ENCODE data around the gene PRKCH.

PRKCH gene

GRCh38 chr14:61331992-61332657 is 10.7 kb downstream of the PRKCH start:
- in situ Hi-C loops (cut with HindIII; ENCODE audit: low sequenced_read_pairs) = no loop called here
- no peak overlapping the region for H3K4me3 ChIP-seq (ENCODE audit: low read depth, low read length)
- no peak for TF ChIP-seq CTCF (IDR thresholded peaks at IDR 0.05; ENCODE audit: low read depth, low read length, missing control alignments)
- DNase-seq (ENCODE audit: low read depth) = no peak

- in situ Hi-C loops (cut with HindIII; ENCODE audit: low sequenced_read_pairs) = no loop called here
- no peak for TF ChIP-seq CTCF (IDR thresholded peaks at IDR 0.05; ENCODE audit: low read depth, low read length, missing control alignments)
- no peak for DNase-seq (ENCODE audit: low read depth)
- H3K4me3 ChIP-seq (ENCODE audit: low read depth, low read length) = no peak overlapping the region
Observed at GRCh38 chr14:61332658-61333029, 11.3 kb downstream of the PRKCH start.

GRCh38 chr14:61333087-61333486 is 11.7 kb downstream of the PRKCH start:
- TF ChIP-seq CTCF (IDR thresholded peaks at IDR 0.05; ENCODE audit: low read depth, low read length, missing control alignments) = no peak
- no peak overlapping the region for H3K4me3 ChIP-seq (ENCODE audit: low read depth, low read length)
- in situ Hi-C loops (cut with HindIII; ENCODE audit: low sequenced_read_pairs) = no loop called here

GRCh38 chr14:61334197-61334701 is 12.9 kb downstream of the PRKCH start:
- H3K4me3 ChIP-seq (ENCODE audit: low read depth, low read length) = no peak overlapping the region
- in situ Hi-C loops (cut with HindIII; ENCODE audit: low sequenced_read_pairs) = no loop called here
- DNase-seq (ENCODE audit: low read depth) = no peak
- no peak for TF ChIP-seq CTCF (IDR thresholded peaks at IDR 0.05; ENCODE audit: low read depth, low read length, missing control alignments)

More at GRCh38 chr14:61333087-61333486, 11.7 kb downstream of the PRKCH start:
- DNase-seq (ENCODE audit: low read depth) = no peak

- TF ChIP-seq CTCF (IDR thresholded peaks at IDR 0.05; ENCODE audit: low read depth, low read length, missing control alignments) = no peak
- in situ Hi-C loops (cut with HindIII; ENCODE audit: low sequenced_read_pairs) = no loop called here
- no peak overlapping the region for H3K4me3 ChIP-seq (ENCODE audit: low read depth, low read length)
- DNase-seq (ENCODE audit: low read depth) = no peak
Observed at GRCh38 chr14:61335049-61335448, 13.7 kb downstream of the PRKCH start.

- no peak for TF ChIP-seq CTCF (IDR thresholded peaks at IDR 0.05; ENCODE audit: low read depth, low read length, missing control alignments)
- DNase-seq (ENCODE audit: low read depth) = no peak
- in situ Hi-C loops (cut with HindIII; ENCODE audit: low sequenced_read_pairs) = no loop called here
- no peak overlapping the region for H3K4me3 ChIP-seq (ENCODE audit: low read depth, low read length)
Observed at GRCh38 chr14:61335671-61336275, 14.4 kb downstream of the PRKCH start.

Measured in astrocyte of the cerebellum (primary cell).